ENCODE measurements around the gene FBF1. TPM values are rescaled to one million over a fixed set of nuclear protein-coding genes. Genes with fewer than 3 reads are reported as not detected.
A peak's percentile ranks its signal among the peaks of the same experiment; 100 is the strongest.
"Not testable (repeated sequence)": the region's sequence is repeated elsewhere in the genome, so short reads cannot be mapped to it uniquely, and the experiment has no call there.

Gene FBF1
- total RNA-seq, 1 donor from 2014 or later = 110 TPM

GRCh38 chr17:75976175-75976848 lies 35.5 kb upstream of the FBF1 start:
- H3K36me3 Mint-ChIP-seq (ENCODE audit: unreplicated experiment) = no peaks in the 10 kb centered on the region
- TF ChIP-seq CTCF (IDR thresholded peaks at IDR 0.05; ENCODE audit: partially characterized antibody, unreplicated experiment) = no peak
- H3K4me1 Mint-ChIP-seq (ENCODE audit: low read depth, unreplicated experiment) = peaks cover 16% of the 10 kb centered on the region
- peaks cover 2% of the 10 kb centered on the region for H3K27me3 Mint-ChIP-seq (ENCODE audit: unreplicated experiment)
- peak overlapping the region; percentile 82 for H3K4me3 Mint-ChIP-seq (ENCODE audit: unreplicated experiment)
- H3K9me3 Mint-ChIP-seq (ENCODE audit: unreplicated experiment) = peaks cover 5% of the 10 kb centered on the region
- H3K27ac Mint-ChIP-seq (ENCODE audit: unreplicated experiment) = no peak overlapping the region
- no peak for DNase-seq

GRCh38 chr17:75975757-75976174 lies 34.9 kb upstream of the FBF1 start:
- Mint-ChIP-seq H3K4me3 (ENCODE audit: unreplicated experiment) (peak overlapping the region; percentile 64), H3K27ac (ENCODE audit: unreplicated experiment) (no peak overlapping the region), H3K27me3 (ENCODE audit: unreplicated experiment) (peaks cover 2% of the 10 kb centered on the region), H3K9me3 (ENCODE audit: unreplicated experiment) (peaks cover 7% of the 10 kb centered on the region), H3K4me1 (ENCODE audit: low read depth, unreplicated experiment) (peaks cover 14% of the 10 kb centered on the region), H3K36me3 (ENCODE audit: unreplicated experiment) (no peaks in the 10 kb centered on the region)
- no peak for TF ChIP-seq CTCF (IDR thresholded peaks at IDR 0.05; ENCODE audit: partially characterized antibody, unreplicated experiment)
- no peak for DNase-seq

- not testable (repeated sequence) for H3K9me3 Mint-ChIP-seq (ENCODE audit: unreplicated experiment); H3K27ac Mint-ChIP-seq (ENCODE audit: unreplicated experiment); H3K27me3 Mint-ChIP-seq (ENCODE audit: unreplicated experiment); DNase-seq; H3K36me3 Mint-ChIP-seq (ENCODE audit: unreplicated experiment)
- Mint-ChIP-seq H3K4me3 (ENCODE audit: unreplicated experiment) (peak overlapping the region; percentile 64), H3K4me1 (ENCODE audit: low read depth, unreplicated experiment) (peaks cover 14% of the 10 kb centered on the region)
Measured at GRCh38 chr17:75975187-75975586, 34.3 kb upstream of the FBF1 start.

- no peaks in the 10 kb centered on the region for H3K36me3 Mint-ChIP-seq (ENCODE audit: unreplicated experiment)
- no peak overlapping the region for H3K27ac Mint-ChIP-seq (ENCODE audit: unreplicated experiment)
- TF ChIP-seq CTCF (IDR thresholded peaks at IDR 0.05; ENCODE audit: partially characterized antibody, unreplicated experiment) = no peak
- DNase-seq = no peak
- peaks cover under 1% of the 10 kb centered on the region for H3K4me1 Mint-ChIP-seq (ENCODE audit: low read depth, unreplicated experiment)
- H3K4me3 Mint-ChIP-seq (ENCODE audit: unreplicated experiment) = no peak overlapping the region
- H3K27me3 Mint-ChIP-seq (ENCODE audit: unreplicated experiment) = peaks cover 2% of the 10 kb centered on the region
- peaks cover 1% of the 10 kb centered on the region for H3K9me3 Mint-ChIP-seq (ENCODE audit: unreplicated experiment)
Measured at GRCh38 chr17:75970626-75971025, 29.8 kb upstream of the FBF1 start.

GRCh38 chr17:75970011-75970523 lies 29.2 kb upstream of the FBF1 start:
- Mint-ChIP-seq H3K27me3 (ENCODE audit: unreplicated experiment) (peaks cover 2% of the 10 kb centered on the region), H3K9me3 (ENCODE audit: unreplicated experiment) (peaks cover 1% of the 10 kb centered on the region), H3K4me1 (ENCODE audit: low read depth, unreplicated experiment) (no peaks in the 10 kb centered on the region), H3K4me3 (ENCODE audit: unreplicated experiment) (no peak overlapping the region), H3K36me3 (ENCODE audit: unreplicated experiment) (no peaks in the 10 kb centered on the region), H3K27ac (ENCODE audit: unreplicated experiment) (no peak overlapping the region)
- no peak for TF ChIP-seq CTCF (IDR thresholded peaks at IDR 0.05; ENCODE audit: partially characterized antibody, unreplicated experiment)
- no peak for DNase-seq

- not testable (repeated sequence) for H3K27me3 Mint-ChIP-seq (ENCODE audit: unreplicated experiment); H3K27ac Mint-ChIP-seq (ENCODE audit: unreplicated experiment); H3K4me3 Mint-ChIP-seq (ENCODE audit: unreplicated experiment); H3K36me3 Mint-ChIP-seq (ENCODE audit: unreplicated experiment); H3K4me1 Mint-ChIP-seq (ENCODE audit: low read depth, unreplicated experiment); DNase-seq; H3K9me3 Mint-ChIP-seq (ENCODE audit: unreplicated experiment)
Measured at GRCh38 chr17:75969044-75969443, 28.2 kb upstream of the FBF1 start.

Data from glutamatergic neuron (in vitro differentiated cells).